ENCODE measurements around the gene ZNF619.

DNA sequence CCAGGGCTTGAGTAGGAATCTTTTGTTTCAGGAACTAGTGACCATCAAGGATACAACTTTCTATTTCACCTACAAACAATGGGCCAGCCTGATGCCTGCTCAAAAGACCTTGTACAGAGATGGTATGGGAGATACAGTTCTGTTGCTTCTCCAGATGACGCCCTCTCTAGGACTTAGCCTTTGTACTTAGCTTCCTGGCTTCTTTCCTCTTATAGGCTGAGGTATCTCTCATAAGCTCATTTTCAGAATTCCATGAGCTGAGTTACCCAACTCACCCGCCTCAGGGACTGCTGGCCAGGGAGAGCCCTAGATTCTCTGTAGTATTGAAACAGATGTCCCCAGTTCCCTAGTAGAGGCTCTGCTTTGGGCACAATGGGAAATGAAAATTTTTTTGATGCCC lies 20.4 kb downstream of the ZNF619 start:
- TF ChIP-seq, protein P1, sequence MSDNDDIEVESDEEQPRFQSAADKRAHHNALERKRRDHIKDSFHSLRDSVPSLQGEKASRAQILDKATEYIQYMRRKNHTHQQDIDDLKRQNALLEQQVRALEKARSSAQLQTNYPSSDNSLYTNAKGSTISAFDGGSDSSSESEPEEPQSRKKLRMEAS (IDR thresholded peaks at IDR 0.05): no peak
- TF ChIP-seq NFRKB (IDR thresholded peaks at IDR 0.05): no peak
- TF ChIP-seq, protein P2, sequence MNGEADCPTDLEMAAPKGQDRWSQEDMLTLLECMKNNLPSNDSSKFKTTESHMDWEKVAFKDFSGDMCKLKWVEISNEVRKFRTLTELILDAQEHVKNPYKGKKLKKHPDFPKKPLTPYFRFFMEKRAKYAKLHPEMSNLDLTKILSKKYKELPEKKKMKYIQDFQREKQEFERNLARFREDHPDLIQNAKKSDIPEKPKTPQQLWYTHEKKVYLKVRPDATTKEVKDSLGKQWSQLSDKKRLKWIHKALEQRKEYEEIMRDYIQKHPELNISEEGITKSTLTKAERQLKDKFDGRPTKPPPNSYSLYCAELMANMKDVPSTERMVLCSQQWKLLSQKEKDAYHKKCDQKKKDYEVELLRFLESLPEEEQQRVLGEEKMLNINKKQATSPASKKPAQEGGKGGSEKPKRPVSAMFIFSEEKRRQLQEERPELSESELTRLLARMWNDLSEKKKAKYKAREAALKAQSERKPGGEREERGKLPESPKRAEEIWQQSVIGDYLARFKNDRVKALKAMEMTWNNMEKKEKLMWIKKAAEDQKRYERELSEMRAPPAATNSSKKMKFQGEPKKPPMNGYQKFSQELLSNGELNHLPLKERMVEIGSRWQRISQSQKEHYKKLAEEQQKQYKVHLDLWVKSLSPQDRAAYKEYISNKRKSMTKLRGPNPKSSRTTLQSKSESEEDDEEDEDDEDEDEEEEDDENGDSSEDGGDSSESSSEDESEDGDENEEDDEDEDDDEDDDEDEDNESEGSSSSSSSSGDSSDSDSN (CRISPR knock-in tag; IDR thresholded peaks at IDR 0.05): no peak
- no peak for TF ChIP-seq TAF1 (CRISPR knock-in tag; IDR thresholded peaks at IDR 0.05)
- TF ChIP-seq, protein P3, sequence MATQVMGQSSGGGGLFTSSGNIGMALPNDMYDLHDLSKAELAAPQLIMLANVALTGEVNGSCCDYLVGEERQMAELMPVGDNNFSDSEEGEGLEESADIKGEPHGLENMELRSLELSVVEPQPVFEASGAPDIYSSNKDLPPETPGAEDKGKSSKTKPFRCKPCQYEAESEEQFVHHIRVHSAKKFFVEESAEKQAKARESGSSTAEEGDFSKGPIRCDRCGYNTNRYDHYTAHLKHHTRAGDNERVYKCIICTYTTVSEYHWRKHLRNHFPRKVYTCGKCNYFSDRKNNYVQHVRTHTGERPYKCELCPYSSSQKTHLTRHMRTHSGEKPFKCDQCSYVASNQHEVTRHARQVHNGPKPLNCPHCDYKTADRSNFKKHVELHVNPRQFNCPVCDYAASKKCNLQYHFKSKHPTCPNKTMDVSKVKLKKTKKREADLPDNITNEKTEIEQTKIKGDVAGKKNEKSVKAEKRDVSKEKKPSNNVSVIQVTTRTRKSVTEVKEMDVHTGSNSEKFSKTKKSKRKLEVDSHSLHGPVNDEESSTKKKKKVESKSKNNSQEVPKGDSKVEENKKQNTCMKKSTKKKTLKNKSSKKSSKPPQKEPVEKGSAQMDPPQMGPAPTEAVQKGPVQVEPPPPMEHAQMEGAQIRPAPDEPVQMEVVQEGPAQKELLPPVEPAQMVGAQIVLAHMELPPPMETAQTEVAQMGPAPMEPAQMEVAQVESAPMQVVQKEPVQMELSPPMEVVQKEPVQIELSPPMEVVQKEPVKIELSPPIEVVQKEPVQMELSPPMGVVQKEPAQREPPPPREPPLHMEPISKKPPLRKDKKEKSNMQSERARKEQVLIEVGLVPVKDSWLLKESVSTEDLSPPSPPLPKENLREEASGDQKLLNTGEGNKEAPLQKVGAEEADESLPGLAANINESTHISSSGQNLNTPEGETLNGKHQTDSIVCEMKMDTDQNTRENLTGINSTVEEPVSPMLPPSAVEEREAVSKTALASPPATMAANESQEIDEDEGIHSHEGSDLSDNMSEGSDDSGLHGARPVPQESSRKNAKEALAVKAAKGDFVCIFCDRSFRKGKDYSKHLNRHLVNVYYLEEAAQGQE (IDR thresholded peaks at IDR 0.05; ENCODE audit: borderline replicate concordance in 1 of 2, low read depth in 1 of 2, low read length in 2 of 2): no peak
- no peak for TF ChIP-seq ZNF660 (CRISPR knock-in tag; IDR thresholded peaks at IDR 0.05; ENCODE audit: borderline replicate concordance, low read depth)
- no peak for TF ChIP-seq ZNF260 (CRISPR knock-in tag; IDR thresholded peaks at IDR 0.05; ENCODE audit: borderline replicate concordance, low read depth)
- TF ChIP-seq SIN3B (IDR thresholded peaks at IDR 0.05; ENCODE audit: low read length): no peak
- TF ChIP-seq, protein P4, sequence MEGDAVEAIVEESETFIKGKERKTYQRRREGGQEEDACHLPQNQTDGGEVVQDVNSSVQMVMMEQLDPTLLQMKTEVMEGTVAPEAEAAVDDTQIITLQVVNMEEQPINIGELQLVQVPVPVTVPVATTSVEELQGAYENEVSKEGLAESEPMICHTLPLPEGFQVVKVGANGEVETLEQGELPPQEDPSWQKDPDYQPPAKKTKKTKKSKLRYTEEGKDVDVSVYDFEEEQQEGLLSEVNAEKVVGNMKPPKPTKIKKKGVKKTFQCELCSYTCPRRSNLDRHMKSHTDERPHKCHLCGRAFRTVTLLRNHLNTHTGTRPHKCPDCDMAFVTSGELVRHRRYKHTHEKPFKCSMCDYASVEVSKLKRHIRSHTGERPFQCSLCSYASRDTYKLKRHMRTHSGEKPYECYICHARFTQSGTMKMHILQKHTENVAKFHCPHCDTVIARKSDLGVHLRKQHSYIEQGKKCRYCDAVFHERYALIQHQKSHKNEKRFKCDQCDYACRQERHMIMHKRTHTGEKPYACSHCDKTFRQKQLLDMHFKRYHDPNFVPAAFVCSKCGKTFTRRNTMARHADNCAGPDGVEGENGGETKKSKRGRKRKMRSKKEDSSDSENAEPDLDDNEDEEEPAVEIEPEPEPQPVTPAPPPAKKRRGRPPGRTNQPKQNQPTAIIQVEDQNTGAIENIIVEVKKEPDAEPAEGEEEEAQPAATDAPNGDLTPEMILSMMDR (CRISPR knock-in tag; IDR thresholded peaks at IDR 0.05): no peak

All from HepG2 (cell line).